ENCODE data around the gene CASTOR2. TPM values are rescaled to one million over a fixed set of nuclear protein-coding genes. Genes with fewer than 3 reads are reported as not detected.
"Not testable (repeated sequence)": the region's sequence is repeated elsewhere in the genome, so short reads cannot be mapped to it uniquely, and the experiment has no call there.

CASTOR2 gene
- total RNA-seq, 1 experiment from 2014 or later, result 6.3 TPM

- Histone ChIP-seq H3K9me3 (ENCODE audit: low read length) (no peaks in the 10 kb centered on the region), H3K9me2 (replicated peaks; ENCODE audit: low read length) (no peaks in the 10 kb centered on the region), H3K4me1 (ENCODE audit: insufficient read depth, low read length) (peaks cover 12% of the 10 kb centered on the region), H3K4me3 (ENCODE audit: low read length) (no peak overlapping the region), H3F3A (ENCODE audit: low read length, unreplicated experiment) (no peaks in the 10 kb centered on the region), H3K79me2 (ENCODE audit: low read length) (no peaks in the 10 kb centered on the region), H3K4me2 (ENCODE audit: low read length) (no peak overlapping the region), H3K27ac (ENCODE audit: low read length) (no peak overlapping the region), H3K9ac (ENCODE audit: low read length) (no peak overlapping the region), H3K36me3 (ENCODE audit: low read depth, low read length) (no peaks in the 10 kb centered on the region), H3K27me3 (ENCODE audit: low read length) (no peaks in the 10 kb centered on the region), H2AFZ (ENCODE audit: low read length) (no peak overlapping the region), H4K20me1 (ENCODE audit: low read length) (no peaks in the 10 kb centered on the region)
- intact Hi-C loops (cut with micrococcal nuclease), result no loop called here
- ChIA-PET CTCF (no interaction called here), POLR2A (ENCODE audit: unreplicated experiment) (no interaction called here)
- ATAC-seq (no peak), DNase-seq (no peak)
- TF ChIP-seq, protein P1, sequence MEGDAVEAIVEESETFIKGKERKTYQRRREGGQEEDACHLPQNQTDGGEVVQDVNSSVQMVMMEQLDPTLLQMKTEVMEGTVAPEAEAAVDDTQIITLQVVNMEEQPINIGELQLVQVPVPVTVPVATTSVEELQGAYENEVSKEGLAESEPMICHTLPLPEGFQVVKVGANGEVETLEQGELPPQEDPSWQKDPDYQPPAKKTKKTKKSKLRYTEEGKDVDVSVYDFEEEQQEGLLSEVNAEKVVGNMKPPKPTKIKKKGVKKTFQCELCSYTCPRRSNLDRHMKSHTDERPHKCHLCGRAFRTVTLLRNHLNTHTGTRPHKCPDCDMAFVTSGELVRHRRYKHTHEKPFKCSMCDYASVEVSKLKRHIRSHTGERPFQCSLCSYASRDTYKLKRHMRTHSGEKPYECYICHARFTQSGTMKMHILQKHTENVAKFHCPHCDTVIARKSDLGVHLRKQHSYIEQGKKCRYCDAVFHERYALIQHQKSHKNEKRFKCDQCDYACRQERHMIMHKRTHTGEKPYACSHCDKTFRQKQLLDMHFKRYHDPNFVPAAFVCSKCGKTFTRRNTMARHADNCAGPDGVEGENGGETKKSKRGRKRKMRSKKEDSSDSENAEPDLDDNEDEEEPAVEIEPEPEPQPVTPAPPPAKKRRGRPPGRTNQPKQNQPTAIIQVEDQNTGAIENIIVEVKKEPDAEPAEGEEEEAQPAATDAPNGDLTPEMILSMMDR (conservative IDR thresholded peaks at IDR 0.05; ENCODE audit: low read depth, low read length), result no peak
- no peak for TF ChIP-seq EZH2 (IDR thresholded peaks at IDR 0.05; ENCODE audit: low read length, unreplicated experiment)
- TF ChIP-seq EZH2phosphoT487 (IDR thresholded peaks at IDR 0.05; ENCODE audit: borderline replicate concordance, low read length), result no peak
- BruUV-seq (replicated peaks), result no TSS peak
These were observed 28.6 kb downstream of the CASTOR2 start for GRCh38 chr7:74993121-74993520.

DNA sequence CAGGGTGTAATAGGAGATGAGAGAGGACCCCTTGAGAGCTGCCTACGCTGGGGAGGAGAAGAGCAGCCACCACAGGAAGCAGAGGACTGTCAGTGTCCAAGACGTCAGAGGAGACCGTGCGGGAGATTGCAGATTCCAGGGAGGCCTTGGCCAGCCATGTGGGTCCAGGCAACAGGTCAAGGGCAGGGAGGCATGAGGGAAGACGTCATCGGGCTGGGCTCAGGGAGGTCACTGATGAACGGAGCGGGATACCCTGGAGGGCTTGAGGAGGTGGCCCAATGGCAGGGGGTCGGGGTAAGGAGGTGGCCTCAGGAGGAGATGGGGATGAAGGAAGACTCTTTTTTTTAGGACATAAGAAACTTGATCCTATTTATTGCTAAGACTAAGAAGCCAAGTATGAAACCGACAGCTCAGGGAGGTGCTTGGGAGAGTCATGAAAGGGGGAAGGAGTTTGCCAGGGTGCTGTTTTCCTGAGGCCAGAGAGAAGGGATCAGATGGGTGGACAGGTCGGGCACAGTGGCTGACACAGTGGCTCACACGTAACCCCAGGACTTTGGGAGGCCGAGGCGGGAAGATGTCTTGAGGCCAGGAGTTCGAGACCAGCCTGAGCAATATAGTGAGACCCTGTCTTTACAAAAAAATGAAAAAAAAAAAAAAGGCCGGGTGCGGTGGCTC is 30.5 kb downstream of the CASTOR2 start:
- H3K27me3 ChIP-seq (ENCODE audit: low read length); H4K20me1 ChIP-seq (ENCODE audit: low read length); H3K4me3 ChIP-seq (ENCODE audit: low read length); H3K79me2 ChIP-seq (ENCODE audit: low read length); POLR2A ChIA-PET (ENCODE audit: unreplicated experiment); H2AFZ ChIP-seq (ENCODE audit: low read length); H3K9me2 ChIP-seq (replicated peaks; ENCODE audit: low read length); H3K27ac ChIP-seq (ENCODE audit: low read length); H3K9me3 ChIP-seq (ENCODE audit: low read length); H3K4me2 ChIP-seq (ENCODE audit: low read length); H3F3A ChIP-seq (ENCODE audit: low read length, unreplicated experiment); CTCF ChIA-PET; H3K9ac ChIP-seq (ENCODE audit: low read length); BruUV-seq (replicated peaks); H3K36me3 ChIP-seq (ENCODE audit: low read depth, low read length); intact Hi-C loops (cut with micrococcal nuclease): not testable (repeated sequence)
- ATAC-seq (0 out of 2 replicates have a peak, but pooled peaks have one; percentile 7), DNase-seq (peak; percentile 28)
- peaks cover 12% of the 10 kb centered on the region for H3K4me1 ChIP-seq (ENCODE audit: insufficient read depth, low read length)

DNA sequence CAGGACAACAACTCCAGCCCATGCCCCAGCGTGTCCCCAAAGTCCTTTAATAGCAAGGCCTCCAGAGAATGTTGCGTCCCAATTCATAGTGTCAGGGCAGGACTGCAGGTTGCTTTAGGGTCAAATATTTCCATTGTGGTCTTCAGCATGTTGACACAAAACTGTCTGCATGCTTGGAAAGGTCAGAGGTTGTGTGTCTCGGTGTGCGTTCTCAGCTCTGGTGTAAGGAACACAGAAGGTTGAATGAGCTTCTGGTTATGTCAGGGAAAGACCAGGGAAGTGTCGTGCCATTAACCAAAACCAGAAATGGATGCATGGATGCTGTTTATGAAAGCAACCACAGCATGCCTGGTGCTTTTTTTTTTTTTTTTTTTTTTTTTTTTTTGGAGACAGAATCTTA is 31.9 kb downstream of the CASTOR2 start:
- H3K4me2 ChIP-seq (ENCODE audit: low read length); ATAC-seq; H4K20me1 ChIP-seq (ENCODE audit: low read length); BruUV-seq (replicated peaks); H3K9me2 ChIP-seq (replicated peaks; ENCODE audit: low read length); H3K27ac ChIP-seq (ENCODE audit: low read length); POLR2A ChIA-PET (ENCODE audit: unreplicated experiment); H3K4me3 ChIP-seq (ENCODE audit: low read length); H3K9me3 ChIP-seq (ENCODE audit: low read length); H3F3A ChIP-seq (ENCODE audit: low read length, unreplicated experiment); DNase-seq; intact Hi-C loops (cut with micrococcal nuclease); H3K79me2 ChIP-seq (ENCODE audit: low read length); H3K9ac ChIP-seq (ENCODE audit: low read length); CTCF ChIA-PET; H3K36me3 ChIP-seq (ENCODE audit: low read depth, low read length); H3K27me3 ChIP-seq (ENCODE audit: low read length); H2AFZ ChIP-seq (ENCODE audit: low read length): not testable (repeated sequence)
- H3K4me1 ChIP-seq (ENCODE audit: insufficient read depth, low read length), result peaks cover 12% of the 10 kb centered on the region

- DNase-seq; H3F3A ChIP-seq (ENCODE audit: low read length, unreplicated experiment); H2AFZ ChIP-seq (ENCODE audit: low read length); H3K4me3 ChIP-seq (ENCODE audit: low read length); H3K27me3 ChIP-seq (ENCODE audit: low read length); H3K4me2 ChIP-seq (ENCODE audit: low read length); POLR2A ChIA-PET (ENCODE audit: unreplicated experiment); BruUV-seq (replicated peaks); ATAC-seq; H3K9me3 ChIP-seq (ENCODE audit: low read length); CTCF ChIA-PET; H3K36me3 ChIP-seq (ENCODE audit: low read depth, low read length); H3K9me2 ChIP-seq (replicated peaks; ENCODE audit: low read length); H3K79me2 ChIP-seq (ENCODE audit: low read length); H3K9ac ChIP-seq (ENCODE audit: low read length); H3K27ac ChIP-seq (ENCODE audit: low read length); H4K20me1 ChIP-seq (ENCODE audit: low read length); intact Hi-C loops (cut with micrococcal nuclease): not testable (repeated sequence)
- H3K4me1 ChIP-seq (ENCODE audit: insufficient read depth, low read length), result peaks cover 12% of the 10 kb centered on the region
These were observed 33.3 kb downstream of the CASTOR2 start for GRCh38 chr7:74997811-74998210.

DNA sequence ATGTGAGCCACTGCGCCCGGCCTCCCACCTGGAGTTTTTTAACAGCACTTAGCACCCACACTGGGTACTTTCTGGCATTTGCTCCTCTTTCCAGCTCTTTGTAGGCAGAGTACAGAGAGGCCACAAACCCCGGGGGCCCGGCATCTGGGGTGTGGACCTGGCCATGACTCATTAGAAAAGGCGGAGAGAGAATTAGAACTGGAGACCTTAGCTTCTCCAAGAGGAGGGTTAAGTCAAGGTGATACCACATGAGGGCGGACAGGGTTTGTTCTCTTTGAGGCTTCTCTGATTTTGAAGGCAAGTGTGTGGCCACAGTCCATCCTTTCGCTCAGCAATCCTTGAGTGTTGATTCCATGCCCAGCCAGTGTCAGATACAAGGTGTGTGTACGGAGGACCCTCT is 36.9 kb downstream of the CASTOR2 start:
- DNase-seq; H2AFZ ChIP-seq (ENCODE audit: low read length); CTCF ChIA-PET; H3K4me2 ChIP-seq (ENCODE audit: low read length); H3K9ac ChIP-seq (ENCODE audit: low read length); H3K27me3 ChIP-seq (ENCODE audit: low read length); H3K79me2 ChIP-seq (ENCODE audit: low read length); H3K27ac ChIP-seq (ENCODE audit: low read length); H3K4me3 ChIP-seq (ENCODE audit: low read length); POLR2A ChIA-PET (ENCODE audit: unreplicated experiment); intact Hi-C loops (cut with micrococcal nuclease); H3F3A ChIP-seq (ENCODE audit: low read length, unreplicated experiment); BruUV-seq (replicated peaks); H3K9me3 ChIP-seq (ENCODE audit: low read length); H3K36me3 ChIP-seq (ENCODE audit: low read depth, low read length); H3K4me1 ChIP-seq (ENCODE audit: insufficient read depth, low read length); H3K9me2 ChIP-seq (replicated peaks; ENCODE audit: low read length); H4K20me1 ChIP-seq (ENCODE audit: low read length): not testable (repeated sequence)
- ATAC-seq, result peak; percentile 46
